MCF 10A (cell line): Measurements from ENCODE around the gene PTPRH. TPM values are rescaled to one million over a fixed set of nuclear protein-coding genes. Genes with fewer than 3 reads are reported as not detected.
A peak's percentile ranks its signal among the peaks of the same experiment; 100 is the strongest.
"Not testable (repeated sequence)": the region's sequence is repeated elsewhere in the genome, so short reads cannot be mapped to it uniquely, and the experiment has no call there.

Experiments used
- BruUV-seq: library from RNA; stranded (reverse); fragments of 400-500 nt; replicated peaks from 2 replicates; lab custom pipeline; 2021; lab: Mats Ljungman, UMichigan
- CTCF ChIA-PET: fragments of 300-600 bp; sonication (Branson Sonifier 250); formaldehyde crosslinking; extraction: SDS; loops from one replicate; lab custom pipeline; 2021; ENCODE audit warnings: antibody characterized with exemption, inconsistent platforms; lab: Yijun Ruan, JAX
- POLR2A ChIA-PET: fragments of 300-600, 350-650 bp; sonication (Branson Sonifier 250); formaldehyde crosslinking; extraction: SDS; loops from one replicate; lab custom pipeline; 2020; ENCODE audit warnings: antibody characterized with exemption, inconsistent platforms; lab: Yijun Ruan, JAX
- DNase-seq: peaks from one replicate; pipeline ENCODE4 v3.0.0-alpha.2; 2018; ENCODE audit not compliant: unreplicated experiment
- H3K27ac Mint-ChIP-seq: one replicate; pipeline ENCODE4 v1.8.0; 2022; ENCODE audit warnings: mild to moderate bottlenecking, low read depth, mixed read lengths; ENCODE audit not compliant: unreplicated experiment
- H3K27me3 Mint-ChIP-seq: one replicate; pipeline ENCODE4 v1.8.0; 2022; ENCODE audit warnings: mixed read lengths; ENCODE audit not compliant: insufficient read depth, unreplicated experiment
- H3K36me3 Mint-ChIP-seq: one replicate; pipeline ENCODE4 v1.8.0; 2022; ENCODE audit warnings: mild to moderate bottlenecking, moderate library complexity, mixed read lengths; ENCODE audit not compliant: insufficient read depth, unreplicated experiment
- H3K4me1 Mint-ChIP-seq: one replicate; pipeline ENCODE4 v1.8.0; 2022; ENCODE audit warnings: mixed read lengths; ENCODE audit not compliant: insufficient read depth, unreplicated experiment
- H3K4me3 Mint-ChIP-seq: one replicate; pipeline ENCODE4 v1.8.0; 2022; ENCODE audit warnings: mild to moderate bottlenecking, moderate library complexity, mixed read lengths; ENCODE audit not compliant: unreplicated experiment
- H3K9me3 Mint-ChIP-seq: one replicate; pipeline ENCODE4 v1.8.0; 2022; ENCODE audit warnings: mixed read lengths; ENCODE audit not compliant: unreplicated experiment
- CTCF ChIP-seq: fragments of 200-600 bp; IDR thresholded peaks from one replicate; pipeline ENCODE4 v1.8.0; 2022; ENCODE audit warnings: antibody characterized with exemption, mild to moderate bottlenecking; ENCODE audit not compliant: unreplicated experiment
- intact Hi-C: fragments of 100-400 bp; cut with micrococcal nuclease; formaldehyde crosslinking; loops from 2 replicates; pipeline ENCODE4 v1.14.1; 2022
- total RNA-seq: library from RNA; stranded (reverse); gene quantifications from 2 replicates; pipeline ENCODE4 v1.2.3, GENCODE V29; 2022

Gene PTPRH
- total RNA-seq, 1 experiment from 2014 or later, result 0.56 TPM

- H3K4me1 Mint-ChIP-seq, result peaks cover 21% of the 10 kb centered on the region
- no peaks in the 10 kb centered on the region for H3K9me3 Mint-ChIP-seq
- peak overlapping the region; percentile 37 for H3K27ac Mint-ChIP-seq
- no peak for TF ChIP-seq CTCF
- BruUV-seq, result no TSS peak
- ChIA-PET CTCF (interaction anchor here (0.5 to 1.2 kb wide), 3 partner anchors 11 to 535 kb away, joined by 3 read pairs; no protein-coding TSS in a partner anchor), POLR2A (interaction anchor here (0.7 to 1.7 kb wide), 4 partner anchors 20 to 572 kb away, joined by 3 to 6 read pairs (median 4); partner anchors contain the start of gene PPP6R1)
- H3K27me3 Mint-ChIP-seq, result no peaks in the 10 kb centered on the region
- peak overlapping the region; percentile 28 for H3K4me3 Mint-ChIP-seq
- intact Hi-C loops, result no loop called here
- DNase-seq, result peak; percentile 87
- peaks cover 10% of the 10 kb centered on the region for H3K36me3 Mint-ChIP-seq
Measured at GRCh38 chr19:55209693-55210472, 582 bp upstream of the PTPRH start.

GRCh38 chr19:55206664-55207500 lies 2.4 kb downstream of the PTPRH start:
- POLR2A ChIA-PET, result interaction anchor here (0.7 to 1.9 kb wide), 6 partner anchors 9 to 61 kb away, joined by 3 to 12 read pairs (median 6); partner anchors contain the start of gene SYT5
- CTCF ChIA-PET, result interaction anchor here (0.5 kb wide), 1 partner anchor 69 kb away, joined by 3 read pairs; no protein-coding TSS in a partner anchor
- Mint-ChIP-seq H3K36me3 (peaks cover 10% of the 10 kb centered on the region), H3K4me3 (peak overlapping the region; percentile 66), H3K27ac (peak overlapping the region; percentile 91), H3K4me1 (peaks cover 21% of the 10 kb centered on the region), H3K27me3 (no peaks in the 10 kb centered on the region), H3K9me3 (no peaks in the 10 kb centered on the region)
- no TSS peak for BruUV-seq
- TF ChIP-seq CTCF, result no peak
- DNase-seq, result peak; percentile 93
- intact Hi-C loops, result loop anchor here (2.0 kb wide), 1 partner anchor 18 kb away; no protein-coding TSS in a partner anchor

GRCh38 chr19:55202199-55202598 lies 7.1 kb downstream of the PTPRH start:
- POLR2A ChIA-PET, result interaction anchor here (0.6 kb wide), 1 partner anchor 85 kb away, joined by 3 read pairs; the partner anchor contains the start of gene PPP1R12C
- intact Hi-C loops, BruUV-seq, H3K36me3 Mint-ChIP-seq, H3K4me3 Mint-ChIP-seq, H3K27me3 Mint-ChIP-seq, H3K27ac Mint-ChIP-seq, H3K9me3 Mint-ChIP-seq, H3K4me1 Mint-ChIP-seq, DNase-seq: not testable (repeated sequence)
- CTCF ChIA-PET, result interaction anchor here (1.0 to 1.2 kb wide), 2 partner anchors 13 to 216 kb away, joined by 3 to 5 read pairs; no protein-coding TSS in a partner anchor
- TF ChIP-seq CTCF, result peak; percentile 13
